Astrocyte of the spinal cord (primary cell): Measurements from ENCODE around the gene NHSL1.
A peak's percentile ranks its signal among the peaks of the same experiment; 100 is the strongest.

Experiments
- DNase-seq: peaks from one replicate; pipeline ENCODE4 v3.0.0; 2011; ENCODE audit warnings: low read depth, low spot score
- H3K4me3 ChIP-seq: 2 replicates; pipeline ENCODE4 v1.5.1; 2011; ENCODE audit warnings: low read depth, mild to moderate bottlenecking, low read length, moderate library complexity
- CTCF ChIP-seq: IDR thresholded peaks from 2 replicates; pipeline ENCODE4 v1.5.1; 2012; ENCODE audit warnings: low read depth, mild to moderate bottlenecking, low read length, inconsistent platforms
- in situ Hi-C: cut with HindIII; loops from 2 replicates; pipeline ENCODE4 v1.10.0; 2017; ENCODE audit warnings: low sequenced_read_pairs

Gene NHSL1

GRCh38 chr6:138509371-138509770 is 10.1 kb upstream of the NHSL1 start:
- peak; percentile 47 for TF ChIP-seq CTCF
- no peak overlapping the region for H3K4me3 ChIP-seq
- in situ Hi-C loops, result no loop called here
- DNase-seq, result peak; percentile 45

- H3K4me3 ChIP-seq, result no peak overlapping the region
- no peak for TF ChIP-seq CTCF
- DNase-seq, result no peak
- in situ Hi-C loops, result no loop called here
These were observed 9.3 kb upstream of the NHSL1 start for GRCh38 chr6:138508676-138508988.

- no peak for TF ChIP-seq CTCF
- in situ Hi-C loops, result no loop called here
- H3K4me3 ChIP-seq, result no peak overlapping the region
- no peak for DNase-seq
These were observed 8.8 kb upstream of the NHSL1 start for GRCh38 chr6:138507977-138508675.

GRCh38 chr6:138504764-138505689 is 5.7 kb upstream of the NHSL1 start:
- no peak for TF ChIP-seq CTCF
- no peak for DNase-seq
- no peak overlapping the region for H3K4me3 ChIP-seq
- in situ Hi-C loops, result no loop called here

GRCh38 chr6:138503881-138504680 is 4.8 kb upstream of the NHSL1 start:
- in situ Hi-C loops, result no loop called here
- no peak for TF ChIP-seq CTCF
- DNase-seq, result no peak
- H3K4me3 ChIP-seq, result no peak overlapping the region

- no peak for DNase-seq
- no peak overlapping the region for H3K4me3 ChIP-seq
- no peak for TF ChIP-seq CTCF
- in situ Hi-C loops, result no loop called here
These were observed 3.3 kb upstream of the NHSL1 start for GRCh38 chr6:138502546-138502945.
